ENCODE results near the gene RAB3GAP2.
A peak's percentile ranks its signal among the peaks of the same experiment; 100 is the strongest.
"Not testable (repeated sequence)": the region's sequence is repeated elsewhere in the genome, so short reads cannot be mapped to it uniquely, and the experiment has no call there.

RAB3GAP2 gene

GRCh38 chr1:220272047-220272840 is at the start of gene RAB3GAP2:
Gene RAB3GAP2, minus strand, starts transcription at chr1:220272453. Its CDS starts 116 bp downstream, at chr1:220272337.
- Histone ChIP-seq H3K27ac (ENCODE audit: low read depth, low read length) (peak within 1 kb of the TSS; percentile 89), H3K4me1 (ENCODE audit: insufficient read depth, low read length) (peaks cover 15% of the 10 kb centered on the region), H3K9ac (ENCODE audit: low read length) (peak within 1 kb of the TSS; percentile 72), H3K9me3 (ENCODE audit: low read length) (no peaks in the 10 kb centered on the region), H3K36me3 (ENCODE audit: insufficient read depth, low read length) (no peaks in the 10 kb centered on the region), H3K27me3 (ENCODE audit: control insufficient read depth in 1 of 2, insufficient read depth in 2 of 2, low read length in 2 of 2) (no peaks in the 10 kb centered on the region), H3K4me3 (ENCODE audit: low read depth in 1 of 2, low read length in 2 of 2) (peak within 1 kb of the TSS; percentile 68 to 93)

- Histone ChIP-seq H3K4me3 (ENCODE audit: low read depth in 1 of 2, low read length in 2 of 2) (no peak overlapping the region), H3K4me1 (ENCODE audit: insufficient read depth, low read length) (no peaks in the 10 kb centered on the region), H3K27me3 (ENCODE audit: control insufficient read depth in 1 of 2, insufficient read depth in 2 of 2, low read length in 2 of 2) (no peaks in the 10 kb centered on the region), H3K9ac (ENCODE audit: low read length) (no peak overlapping the region), H3K9me3 (ENCODE audit: low read length) (no peaks in the 10 kb centered on the region), H3K36me3 (ENCODE audit: insufficient read depth, low read length) (no peaks in the 10 kb centered on the region), H3K27ac (ENCODE audit: low read depth, low read length) (no peak overlapping the region)
Measured at GRCh38 chr1:220321758-220322157, 49.5 kb upstream of the RAB3GAP2 start.

- H3K9ac ChIP-seq (ENCODE audit: low read length), result no peak overlapping the region
Measured at GRCh38 chr1:220320709-220321108, 48.5 kb upstream of the RAB3GAP2 start.

GRCh38 chr1:220318673-220319072 is 46.4 kb upstream of the RAB3GAP2 start:
- no peaks in the 10 kb centered on the region for H3K36me3 ChIP-seq (ENCODE audit: insufficient read depth, low read length)
- no peaks in the 10 kb centered on the region for H3K9me3 ChIP-seq (ENCODE audit: low read length)
- no peak overlapping the region for H3K4me3 ChIP-seq (ENCODE audit: low read depth in 1 of 2, low read length in 2 of 2)
- H3K4me1 ChIP-seq (ENCODE audit: insufficient read depth, low read length), result no peaks in the 10 kb centered on the region
- H3K9ac ChIP-seq (ENCODE audit: low read length), result no peak overlapping the region
- no peak overlapping the region for H3K27ac ChIP-seq (ENCODE audit: low read depth, low read length)
- no peaks in the 10 kb centered on the region for H3K27me3 ChIP-seq (ENCODE audit: control insufficient read depth in 1 of 2, insufficient read depth in 2 of 2, low read length in 2 of 2)

More at GRCh38 chr1:220320709-220321108, 48.5 kb upstream of the RAB3GAP2 start:
- Histone ChIP-seq H3K9me3 (ENCODE audit: low read length) (no peaks in the 10 kb centered on the region), H3K36me3 (ENCODE audit: insufficient read depth, low read length) (no peaks in the 10 kb centered on the region), H3K4me3 (ENCODE audit: low read depth in 1 of 2, low read length in 2 of 2) (no peak overlapping the region), H3K4me1 (ENCODE audit: insufficient read depth, low read length) (no peaks in the 10 kb centered on the region), H3K27me3 (ENCODE audit: control insufficient read depth in 1 of 2, insufficient read depth in 2 of 2, low read length in 2 of 2) (no peaks in the 10 kb centered on the region), H3K27ac (ENCODE audit: low read depth, low read length) (no peak overlapping the region)

GRCh38 chr1:220317161-220317560 is 44.9 kb upstream of the RAB3GAP2 start:
- Histone ChIP-seq H3K4me1 (ENCODE audit: insufficient read depth, low read length) (no peaks in the 10 kb centered on the region), H3K4me3 (ENCODE audit: low read depth in 1 of 2, low read length in 2 of 2) (no peak overlapping the region), H3K36me3 (ENCODE audit: insufficient read depth, low read length) (no peaks in the 10 kb centered on the region), H3K27me3 (ENCODE audit: control insufficient read depth in 1 of 2, insufficient read depth in 2 of 2, low read length in 2 of 2) (no peaks in the 10 kb centered on the region), H3K9me3 (ENCODE audit: low read length) (no peaks in the 10 kb centered on the region), H3K9ac (ENCODE audit: low read length) (no peak overlapping the region), H3K27ac (ENCODE audit: low read depth, low read length) (no peak overlapping the region)

- no peak overlapping the region for H3K27ac ChIP-seq (ENCODE audit: low read depth, low read length)
- H3K4me3 ChIP-seq (ENCODE audit: low read depth in 1 of 2, low read length in 2 of 2), result no peak overlapping the region
- H3K36me3 ChIP-seq (ENCODE audit: insufficient read depth, low read length), result no peaks in the 10 kb centered on the region
- H3K9ac ChIP-seq (ENCODE audit: low read length), result no peak overlapping the region
- H3K4me1 ChIP-seq (ENCODE audit: insufficient read depth, low read length), result no peaks in the 10 kb centered on the region
- no peaks in the 10 kb centered on the region for H3K9me3 ChIP-seq (ENCODE audit: low read length)
- no peaks in the 10 kb centered on the region for H3K27me3 ChIP-seq (ENCODE audit: control insufficient read depth in 1 of 2, insufficient read depth in 2 of 2, low read length in 2 of 2)
Measured at GRCh38 chr1:220316305-220316704, 44.1 kb upstream of the RAB3GAP2 start.

GRCh38 chr1:220315070-220315839 is 43.0 kb upstream of the RAB3GAP2 start:
- Histone ChIP-seq H3K27me3 (ENCODE audit: control insufficient read depth in 1 of 2, insufficient read depth in 2 of 2, low read length in 2 of 2) (no peaks in the 10 kb centered on the region), H3K36me3 (ENCODE audit: insufficient read depth, low read length) (no peaks in the 10 kb centered on the region), H3K4me1 (ENCODE audit: insufficient read depth, low read length) (no peaks in the 10 kb centered on the region), H3K9me3 (ENCODE audit: low read length) (no peaks in the 10 kb centered on the region), H3K27ac (ENCODE audit: low read depth, low read length) (no peak overlapping the region), H3K9ac (ENCODE audit: low read length) (no peak overlapping the region), H3K4me3 (ENCODE audit: low read depth in 1 of 2, low read length in 2 of 2) (no peak overlapping the region)

- Histone ChIP-seq H3K36me3 (ENCODE audit: insufficient read depth, low read length) (no peaks in the 10 kb centered on the region), H3K4me3 (ENCODE audit: low read depth in 1 of 2, low read length in 2 of 2) (no peak overlapping the region), H3K9ac (ENCODE audit: low read length) (no peak overlapping the region), H3K4me1 (ENCODE audit: insufficient read depth, low read length) (no peaks in the 10 kb centered on the region), H3K9me3 (ENCODE audit: low read length) (no peaks in the 10 kb centered on the region), H3K27me3 (ENCODE audit: control insufficient read depth in 1 of 2, insufficient read depth in 2 of 2, low read length in 2 of 2) (no peaks in the 10 kb centered on the region), H3K27ac (ENCODE audit: low read depth, low read length) (no peak overlapping the region)
Measured at GRCh38 chr1:220313576-220313975, 41.3 kb upstream of the RAB3GAP2 start.

- not testable (repeated sequence) for H3K4me1 ChIP-seq (ENCODE audit: insufficient read depth, low read length); H3K36me3 ChIP-seq (ENCODE audit: insufficient read depth, low read length); H3K4me3 ChIP-seq (ENCODE audit: low read depth in 1 of 2, low read length in 2 of 2); H3K9ac ChIP-seq (ENCODE audit: low read length); H3K27ac ChIP-seq (ENCODE audit: low read depth, low read length); H3K27me3 ChIP-seq (ENCODE audit: control insufficient read depth in 1 of 2, insufficient read depth in 2 of 2, low read length in 2 of 2); H3K9me3 ChIP-seq (ENCODE audit: low read length)
Measured at GRCh38 chr1:220310147-220310546, 37.9 kb upstream of the RAB3GAP2 start.

- no peaks in the 10 kb centered on the region for H3K36me3 ChIP-seq (ENCODE audit: insufficient read depth, low read length)
- no peaks in the 10 kb centered on the region for H3K9me3 ChIP-seq (ENCODE audit: low read length)
- no peak overlapping the region for H3K4me3 ChIP-seq (ENCODE audit: low read depth in 1 of 2, low read length in 2 of 2)
- H3K4me1 ChIP-seq (ENCODE audit: insufficient read depth, low read length), result no peaks in the 10 kb centered on the region
- H3K27ac ChIP-seq (ENCODE audit: low read depth, low read length), result no peak overlapping the region
- no peaks in the 10 kb centered on the region for H3K27me3 ChIP-seq (ENCODE audit: control insufficient read depth in 1 of 2, insufficient read depth in 2 of 2, low read length in 2 of 2)
- no peak overlapping the region for H3K9ac ChIP-seq (ENCODE audit: low read length)
Measured at GRCh38 chr1:220307607-220308006, 35.4 kb upstream of the RAB3GAP2 start.

GRCh38 chr1:220306339-220306738 is 34.1 kb upstream of the RAB3GAP2 start:
- H3K27ac ChIP-seq (ENCODE audit: low read depth, low read length), result no peak overlapping the region
- no peaks in the 10 kb centered on the region for H3K27me3 ChIP-seq (ENCODE audit: control insufficient read depth in 1 of 2, insufficient read depth in 2 of 2, low read length in 2 of 2)
- no peak overlapping the region for H3K4me3 ChIP-seq (ENCODE audit: low read depth in 1 of 2, low read length in 2 of 2)
- H3K9ac ChIP-seq (ENCODE audit: low read length), result no peak overlapping the region
- H3K9me3 ChIP-seq (ENCODE audit: low read length), result no peaks in the 10 kb centered on the region
- no peaks in the 10 kb centered on the region for H3K36me3 ChIP-seq (ENCODE audit: insufficient read depth, low read length)
- H3K4me1 ChIP-seq (ENCODE audit: insufficient read depth, low read length), result no peaks in the 10 kb centered on the region
